Right forelimb (tissue), 1 donor: ENCODE data around the gene ZNF155.

Experiments
- DNase-seq: peaks from one replicate; pipeline ENCODE4 v3.0.0-alpha.2; 2018

ZNF155 gene

GRCh38 chr19:44005973-44006372, 22.0 kb downstream of the ZNF155 start:
- DNase-seq, result no peak

GRCh38 chr19:44007473-44007872, 23.5 kb downstream of the ZNF155 start:
- no peak for DNase-seq

GRCh38 chr19:44010468-44010867, 26.5 kb downstream of the ZNF155 start:
- DNase-seq, result no peak

DNA sequence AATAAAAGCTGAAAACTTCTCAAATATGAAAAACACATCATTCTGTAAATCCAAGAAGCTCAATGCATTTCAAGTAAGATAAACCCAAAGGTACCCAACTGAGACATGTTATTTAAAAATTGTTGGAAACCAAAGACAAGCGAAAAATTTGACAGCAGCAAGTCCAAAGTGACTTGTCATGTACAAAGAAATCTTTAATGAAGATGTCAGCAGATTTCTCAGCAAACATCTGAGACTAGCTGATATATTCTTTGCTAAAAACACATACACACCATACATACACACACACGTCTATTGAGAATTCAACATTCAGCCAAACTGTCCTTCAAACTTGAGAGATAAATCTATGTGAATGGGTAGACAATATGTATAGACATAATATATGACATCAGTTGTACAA, 35.5 kb downstream of the ZNF155 start:
- no peak for DNase-seq

- no peak for DNase-seq
These were observed 37.2 kb downstream of the ZNF155 start for GRCh38 chr19:44021221-44021620.

DNA sequence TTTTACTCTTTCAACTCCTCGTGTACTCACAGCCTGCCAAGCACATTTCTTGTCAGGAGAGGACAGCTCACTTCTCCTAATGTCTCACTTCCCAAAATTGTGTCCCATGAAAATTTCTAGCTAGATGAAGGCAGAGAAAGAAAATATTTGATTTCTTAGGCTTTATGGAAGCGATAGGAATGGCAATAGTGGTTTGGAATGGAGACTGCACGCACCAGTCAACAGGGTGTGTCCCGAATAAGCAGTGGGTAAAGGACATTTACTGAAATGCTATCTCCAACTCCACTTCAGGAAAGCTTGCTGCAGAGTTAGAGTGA, 40.9 kb downstream of the ZNF155 start:
- no peak for DNase-seq

GRCh38 chr19:44025217-44025936, 41.4 kb downstream of the ZNF155 start, which contains the start of gene ZNF222:
TSS of gene ZNF222 (plus strand) at chr19:44025379. CDS start at chr19:44025437, 58 bp downstream.
- peak; percentile 84 for DNase-seq

DNA sequence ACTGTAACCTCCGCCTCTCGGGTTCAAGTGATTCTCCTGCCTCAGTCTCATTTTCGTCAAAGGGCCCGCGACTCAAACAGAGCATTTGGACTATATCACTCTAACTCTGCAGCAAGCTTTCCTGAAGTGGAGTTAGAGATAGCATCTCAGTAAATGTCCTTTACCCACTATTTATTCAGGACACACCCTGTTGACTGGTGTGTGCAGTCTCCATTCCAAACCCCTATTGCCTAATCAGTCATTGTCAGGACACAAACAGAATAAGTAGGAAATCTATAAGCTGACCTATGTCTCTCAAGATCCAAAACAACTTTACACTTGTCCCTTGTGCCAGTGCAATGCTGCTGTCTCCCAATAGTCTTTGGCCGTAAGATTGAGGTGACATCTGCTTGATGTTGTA, 42.6 kb downstream of the ZNF155 start:
- DNase-seq, result no peak

DNA sequence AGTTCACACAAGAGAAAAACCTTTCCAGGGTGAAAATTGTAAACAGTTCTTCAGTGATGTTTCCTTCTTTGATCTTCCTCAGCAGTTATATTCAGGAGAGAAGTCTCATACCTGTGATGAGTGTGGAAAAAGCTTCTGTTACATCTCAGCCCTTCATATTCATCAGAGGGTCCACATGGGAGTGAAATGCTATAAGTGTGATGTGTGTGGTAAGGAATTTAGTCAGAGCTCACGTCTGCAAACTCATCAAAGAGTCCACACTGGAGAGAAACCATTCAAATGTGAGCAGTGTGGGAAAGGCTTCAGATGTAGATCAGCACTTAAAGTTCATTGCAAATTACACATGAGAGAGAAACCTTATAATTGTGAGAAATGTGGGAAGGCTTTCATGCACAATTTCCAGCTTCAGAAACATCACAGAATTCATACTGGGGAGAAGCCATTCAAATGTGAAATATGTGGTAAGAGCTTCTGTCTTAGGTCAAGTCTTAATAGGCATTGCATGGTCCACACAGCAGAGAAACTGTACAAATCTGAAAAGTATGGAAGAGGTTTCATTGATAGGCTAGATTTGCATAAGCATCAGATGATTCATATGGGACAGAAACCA, 48.1 kb downstream of the ZNF155 start:
- no peak for DNase-seq

GRCh38 chr19:44042147-44042546, 58.2 kb downstream of the ZNF155 start:
- DNase-seq, result no peak
